ENCODE measurements around the gene PARD3.

- TF ChIP-seq, protein P1, sequence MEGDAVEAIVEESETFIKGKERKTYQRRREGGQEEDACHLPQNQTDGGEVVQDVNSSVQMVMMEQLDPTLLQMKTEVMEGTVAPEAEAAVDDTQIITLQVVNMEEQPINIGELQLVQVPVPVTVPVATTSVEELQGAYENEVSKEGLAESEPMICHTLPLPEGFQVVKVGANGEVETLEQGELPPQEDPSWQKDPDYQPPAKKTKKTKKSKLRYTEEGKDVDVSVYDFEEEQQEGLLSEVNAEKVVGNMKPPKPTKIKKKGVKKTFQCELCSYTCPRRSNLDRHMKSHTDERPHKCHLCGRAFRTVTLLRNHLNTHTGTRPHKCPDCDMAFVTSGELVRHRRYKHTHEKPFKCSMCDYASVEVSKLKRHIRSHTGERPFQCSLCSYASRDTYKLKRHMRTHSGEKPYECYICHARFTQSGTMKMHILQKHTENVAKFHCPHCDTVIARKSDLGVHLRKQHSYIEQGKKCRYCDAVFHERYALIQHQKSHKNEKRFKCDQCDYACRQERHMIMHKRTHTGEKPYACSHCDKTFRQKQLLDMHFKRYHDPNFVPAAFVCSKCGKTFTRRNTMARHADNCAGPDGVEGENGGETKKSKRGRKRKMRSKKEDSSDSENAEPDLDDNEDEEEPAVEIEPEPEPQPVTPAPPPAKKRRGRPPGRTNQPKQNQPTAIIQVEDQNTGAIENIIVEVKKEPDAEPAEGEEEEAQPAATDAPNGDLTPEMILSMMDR (conservative IDR thresholded peaks at IDR 0.05; ENCODE audit: low read length), result peak; percentile 17; the same call in 1 of the 2 replicates
- no peak for TF ChIP-seq EZH2phosphoT487 (IDR thresholded peaks at IDR 0.05; ENCODE audit: borderline replicate concordance)
Observed at GRCh38 chr10:34826221-34826620, 11.1 kb upstream of the PARD3 start.

Measured in Loucy (cell line).